Stimulated activated naive CD8-positive, alpha-beta T cell treated with anti-CD3 and anti-CD28 coated beads, Interleukin-15, Interleukin-2, amounts not matched to agents 100 ng/mL and 50 ng/mL, for 24 hours (primary cell): Measurements from ENCODE around the gene FZD4.
"Not testable (repeated sequence)": the region's sequence is repeated elsewhere in the genome, so short reads cannot be mapped to it uniquely, and the experiment has no call there.

Source experiments
- H3K27ac Mint-ChIP-seq: one replicate; pipeline ENCODE4 v1.8.0; 2021; ENCODE audit warnings: mild to moderate bottlenecking, mixed read lengths
- H3K27me3 Mint-ChIP-seq: one replicate; pipeline ENCODE4 v1.8.0; 2021; ENCODE audit warnings: mixed read lengths
- H3K36me3 Mint-ChIP-seq: one replicate; pipeline ENCODE4 v1.8.0; 2021; ENCODE audit warnings: low read depth, mixed read lengths
- H3K4me1 Mint-ChIP-seq: one replicate; pipeline ENCODE4 v1.8.0; 2021; ENCODE audit warnings: low read depth, mixed read lengths
- H3K4me3 Mint-ChIP-seq: one replicate; pipeline ENCODE4 v1.8.0; 2021; ENCODE audit warnings: mild to moderate bottlenecking, mixed read lengths
- H3K9me3 Mint-ChIP-seq: one replicate; pipeline ENCODE4 v1.8.0; 2021; ENCODE audit warnings: mixed read lengths

FZD4 gene

GRCh38 chr11:86950661-86950995, 4.6 kb downstream of the FZD4 start:
- Mint-ChIP-seq H3K4me1 (peaks cover 7% of the 10 kb centered on the region), H3K9me3 (no peaks in the 10 kb centered on the region), H3K27ac (no peak overlapping the region), H3K36me3 (no peaks in the 10 kb centered on the region), H3K27me3 (peaks cover 28% of the 10 kb centered on the region), H3K4me3 (no peak overlapping the region)

GRCh38 chr11:86949995-86950660, 5.1 kb downstream of the FZD4 start:
- H3K36me3 Mint-ChIP-seq: no peaks in the 10 kb centered on the region
- H3K4me1 Mint-ChIP-seq: peaks cover 7% of the 10 kb centered on the region
- H3K4me3 Mint-ChIP-seq: no peak overlapping the region
- peaks cover 27% of the 10 kb centered on the region for H3K27me3 Mint-ChIP-seq
- no peaks in the 10 kb centered on the region for H3K9me3 Mint-ChIP-seq
- H3K27ac Mint-ChIP-seq: no peak overlapping the region

- Mint-ChIP-seq H3K9me3 (no peaks in the 10 kb centered on the region), H3K4me1 (no peaks in the 10 kb centered on the region), H3K4me3 (no peak overlapping the region), H3K27me3 (peaks cover 16% of the 10 kb centered on the region), H3K36me3 (no peaks in the 10 kb centered on the region), H3K27ac (no peak overlapping the region)
Observed at GRCh38 chr11:86948733-86949132, 6.5 kb downstream of the FZD4 start.

GRCh38 chr11:86947541-86947940, 7.7 kb downstream of the FZD4 start:
- H3K27ac Mint-ChIP-seq: no peak overlapping the region

DNA sequence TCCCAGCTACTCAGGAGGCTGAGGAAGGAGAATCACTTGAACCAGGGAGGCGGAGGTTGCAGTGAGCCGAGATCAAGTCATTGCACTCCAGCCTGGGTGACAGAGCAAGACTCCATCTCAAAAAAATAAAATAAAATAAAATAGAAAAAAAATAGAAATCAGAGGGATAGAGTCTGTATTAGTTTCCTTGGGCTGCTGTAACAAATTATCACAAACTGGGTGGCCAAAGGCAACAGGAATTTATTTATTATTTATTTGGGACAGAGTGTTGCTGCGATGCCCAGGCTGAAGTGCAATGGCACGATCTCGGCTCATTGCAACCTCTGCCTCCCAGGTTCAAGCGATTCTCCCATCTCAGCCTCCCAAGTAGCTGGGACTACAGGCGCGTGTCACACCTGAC, 11.7 kb downstream of the FZD4 start:
- H3K36me3 Mint-ChIP-seq, H3K9me3 Mint-ChIP-seq, H3K27me3 Mint-ChIP-seq, H3K4me1 Mint-ChIP-seq, H3K27ac Mint-ChIP-seq, H3K4me3 Mint-ChIP-seq: not testable (repeated sequence)

More at GRCh38 chr11:86947541-86947940, 7.7 kb downstream of the FZD4 start:
- no peak overlapping the region for H3K4me3 Mint-ChIP-seq
- no peaks in the 10 kb centered on the region for H3K36me3 Mint-ChIP-seq
- H3K4me1 Mint-ChIP-seq: no peaks in the 10 kb centered on the region
- no peaks in the 10 kb centered on the region for H3K9me3 Mint-ChIP-seq
- H3K27me3 Mint-ChIP-seq: peaks cover 15% of the 10 kb centered on the region

GRCh38 chr11:86941871-86942599, 13.2 kb downstream of the FZD4 start:
- Mint-ChIP-seq H3K27me3 (peaks cover 7% of the 10 kb centered on the region), H3K27ac (no peak overlapping the region), H3K4me1 (no peaks in the 10 kb centered on the region), H3K9me3 (no peaks in the 10 kb centered on the region), H3K4me3 (no peak overlapping the region), H3K36me3 (no peaks in the 10 kb centered on the region)

DNA sequence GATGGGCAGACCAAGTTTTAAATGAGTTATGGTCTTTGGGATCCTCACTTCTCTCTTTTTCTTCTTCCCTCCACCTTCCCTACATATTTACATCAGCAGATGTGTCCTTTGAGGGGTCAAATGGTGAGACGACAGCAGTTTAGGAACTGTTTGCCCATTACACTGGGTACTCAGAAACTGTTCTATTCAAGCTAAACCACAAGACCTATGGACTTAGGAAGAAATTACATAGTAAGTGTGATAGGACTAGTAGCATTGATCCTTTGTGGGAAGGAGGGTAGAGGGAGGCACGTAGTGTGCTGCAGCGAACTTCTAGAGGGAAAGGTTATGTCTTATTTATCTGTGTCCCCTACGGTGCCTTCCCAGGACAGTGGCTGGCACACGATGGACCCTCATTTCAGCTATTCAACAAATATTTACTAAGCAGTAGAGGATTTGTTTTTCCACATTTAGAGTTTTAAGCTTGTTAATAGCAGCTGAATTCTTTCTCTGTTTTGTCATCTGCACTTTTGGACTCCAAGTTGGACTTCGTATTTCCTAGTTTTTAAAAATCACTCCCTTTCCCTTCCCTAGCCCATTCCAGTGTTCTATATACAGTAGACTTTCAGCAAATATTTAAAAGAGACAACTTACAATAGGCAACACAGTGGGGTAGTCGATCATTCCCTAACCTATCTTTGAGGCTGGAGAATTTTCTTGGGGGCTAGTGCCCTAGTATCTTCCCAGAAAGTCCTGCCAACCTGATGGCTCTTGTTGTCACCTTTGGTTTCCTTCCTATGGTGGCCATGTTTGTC, 13.9 kb downstream of the FZD4 start:
- H3K27me3 Mint-ChIP-seq: peaks cover 7% of the 10 kb centered on the region
- H3K36me3 Mint-ChIP-seq: no peaks in the 10 kb centered on the region
- H3K9me3 Mint-ChIP-seq: no peaks in the 10 kb centered on the region
- no peak overlapping the region for H3K27ac Mint-ChIP-seq
- H3K4me3 Mint-ChIP-seq: no peak overlapping the region
- H3K4me1 Mint-ChIP-seq: no peaks in the 10 kb centered on the region

GRCh38 chr11:86940122-86940777, 14.9 kb downstream of the FZD4 start:
- H3K4me1 Mint-ChIP-seq: no peaks in the 10 kb centered on the region
- H3K36me3 Mint-ChIP-seq: no peaks in the 10 kb centered on the region
- H3K27me3 Mint-ChIP-seq: peaks cover 7% of the 10 kb centered on the region
- H3K4me3 Mint-ChIP-seq: no peak overlapping the region
- H3K27ac Mint-ChIP-seq: no peak overlapping the region
- H3K9me3 Mint-ChIP-seq: no peaks in the 10 kb centered on the region

DNA sequence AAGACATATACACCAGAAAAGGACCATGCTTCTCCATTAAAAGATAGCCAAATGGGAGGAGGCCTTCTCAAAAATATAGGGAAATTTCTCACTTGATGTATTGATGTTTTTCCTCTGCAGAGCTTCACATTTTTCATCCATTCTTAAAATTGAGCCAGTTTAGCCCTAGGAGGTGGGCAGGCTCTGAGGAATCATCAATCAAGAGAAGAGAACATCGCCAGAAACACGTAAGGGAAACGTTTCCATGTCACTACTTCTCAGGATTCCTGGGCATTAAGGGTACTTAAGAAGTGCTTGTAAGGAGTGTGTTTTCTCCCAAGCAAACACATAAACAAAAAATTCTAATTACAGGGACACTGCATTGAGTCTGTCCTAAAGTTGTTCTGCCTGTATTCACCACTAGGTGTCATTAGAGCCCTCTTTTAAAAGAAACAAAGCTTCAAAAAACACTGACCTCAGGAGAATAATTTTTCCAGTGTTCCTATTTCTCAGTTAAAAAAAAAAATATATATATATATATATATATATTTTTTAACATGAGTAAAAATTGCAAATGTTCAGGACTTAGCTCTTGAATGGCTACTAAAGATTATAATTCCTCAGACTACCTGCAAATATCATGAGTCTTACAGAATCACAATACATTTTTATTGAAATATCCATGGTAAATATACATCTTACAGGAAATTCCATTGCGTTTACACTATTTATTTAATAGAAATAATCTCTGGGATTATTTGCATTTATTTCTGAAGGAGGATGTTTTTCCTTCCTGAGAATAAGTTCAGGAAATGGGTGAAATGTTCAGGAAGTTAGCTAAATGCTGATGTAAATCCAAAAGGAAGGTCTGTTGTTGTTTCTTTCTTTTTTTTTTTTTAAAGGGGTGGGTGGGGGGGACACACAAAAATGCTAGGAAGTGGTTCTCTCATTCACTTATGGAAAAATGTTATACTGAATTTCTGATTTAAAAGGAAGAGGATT, 16.0 kb downstream of the FZD4 start:
- H3K4me1 Mint-ChIP-seq: no peaks in the 10 kb centered on the region
- H3K27ac Mint-ChIP-seq: no peak overlapping the region
- H3K36me3 Mint-ChIP-seq: no peaks in the 10 kb centered on the region
- H3K4me3 Mint-ChIP-seq: no peak overlapping the region
- H3K9me3 Mint-ChIP-seq: no peaks in the 10 kb centered on the region
- H3K27me3 Mint-ChIP-seq: peaks cover 7% of the 10 kb centered on the region

DNA sequence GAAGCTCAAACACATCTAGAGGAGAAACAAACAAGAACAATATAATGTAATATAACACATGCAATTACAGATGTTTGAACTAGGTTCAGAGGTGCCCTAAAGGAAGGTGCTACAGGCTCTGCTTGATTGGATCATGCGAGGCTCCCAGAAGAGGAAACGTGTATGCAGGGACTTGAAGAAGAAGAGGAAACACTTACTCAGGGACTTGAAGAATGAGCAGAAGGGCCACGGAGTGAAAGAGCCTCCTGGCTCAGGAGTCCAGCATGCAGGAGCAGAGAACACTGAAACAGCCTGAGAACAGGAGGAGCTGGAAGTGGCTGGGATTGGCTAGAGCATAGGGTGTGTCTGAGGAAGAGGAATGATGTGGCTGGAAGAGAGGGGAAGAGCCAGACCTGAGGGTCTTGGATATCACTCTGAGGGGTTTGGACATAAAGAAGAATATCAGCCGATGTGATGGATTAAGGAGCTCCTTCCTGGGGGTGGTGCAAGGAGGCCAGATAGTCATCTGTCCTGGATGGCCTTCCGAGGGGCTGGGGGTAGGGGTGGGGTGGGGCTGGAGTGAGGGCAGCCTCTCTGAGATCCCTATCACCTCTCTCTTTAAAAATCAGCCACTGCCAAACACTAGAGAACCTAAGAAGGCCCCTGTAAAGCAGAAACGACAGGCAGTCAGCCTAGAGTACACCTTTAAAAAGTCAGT, 16.8 kb downstream of the FZD4 start:
- Mint-ChIP-seq H3K27ac (no peak overlapping the region), H3K36me3 (no peaks in the 10 kb centered on the region), H3K4me3 (no peak overlapping the region), H3K27me3 (peaks cover 7% of the 10 kb centered on the region), H3K9me3 (no peaks in the 10 kb centered on the region), H3K4me1 (no peaks in the 10 kb centered on the region)

DNA sequence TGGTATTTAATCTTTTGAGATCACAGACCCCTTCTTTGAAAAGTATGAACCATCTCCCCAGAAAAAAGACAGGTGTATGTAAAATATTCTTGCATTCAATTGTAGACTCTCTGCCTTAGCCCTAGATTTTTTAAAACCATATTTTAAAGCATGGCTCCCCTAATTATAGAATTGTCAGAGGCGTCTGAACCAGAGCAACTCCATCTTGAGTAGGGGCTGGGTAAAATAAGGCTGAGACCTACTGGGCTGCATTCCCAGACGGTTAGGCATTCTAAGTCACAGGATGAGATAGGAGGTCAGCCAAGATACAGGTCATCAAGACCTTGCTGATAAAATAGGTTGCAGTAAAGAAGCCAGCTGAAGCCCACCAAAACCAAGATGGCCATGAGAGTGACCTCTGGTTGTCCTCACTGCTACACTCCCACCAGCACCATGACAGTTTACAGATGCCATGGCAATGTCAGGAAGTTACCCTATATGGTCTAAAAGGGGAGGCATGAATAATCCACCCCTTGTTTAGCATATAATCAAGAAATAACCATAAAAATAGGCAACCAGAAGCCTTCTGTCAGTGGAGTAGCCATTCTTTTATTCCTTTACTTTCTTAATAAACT, 17.9 kb downstream of the FZD4 start:
- not testable (repeated sequence) for H3K36me3 Mint-ChIP-seq, H3K27me3 Mint-ChIP-seq, H3K4me3 Mint-ChIP-seq, H3K27ac Mint-ChIP-seq, H3K9me3 Mint-ChIP-seq, H3K4me1 Mint-ChIP-seq

DNA sequence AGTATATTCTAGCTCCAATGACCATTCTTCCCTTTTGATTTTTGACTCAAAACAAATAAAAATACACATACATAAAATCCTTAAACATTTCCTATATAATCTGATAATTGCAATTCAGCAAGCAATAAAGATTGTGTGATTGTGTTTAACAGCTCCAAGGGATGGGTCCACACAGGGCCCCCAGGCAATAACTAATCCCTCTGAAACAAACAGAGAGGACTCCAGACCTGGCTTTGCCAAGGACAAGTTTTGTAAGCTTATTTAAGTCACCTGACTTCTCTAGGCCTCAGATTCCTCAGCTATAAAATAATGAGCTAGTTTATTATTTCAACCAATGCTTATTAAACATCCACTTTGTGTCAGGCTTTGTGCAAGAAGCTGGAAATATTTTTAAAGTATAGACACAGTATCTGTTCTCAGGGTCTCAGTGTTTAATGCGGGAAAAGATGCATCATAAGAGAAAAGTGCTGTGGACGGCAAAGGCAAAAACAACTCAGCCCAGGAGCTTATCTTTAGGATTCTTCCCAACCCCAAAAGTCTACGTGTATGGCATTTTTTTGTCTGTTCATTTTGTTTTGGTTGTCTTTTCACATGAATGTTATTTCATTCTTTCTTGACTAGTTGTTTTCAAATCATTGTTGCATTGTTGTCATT, 20.1 kb downstream of the FZD4 start:
- Mint-ChIP-seq H3K4me3 (no peak overlapping the region), H3K36me3 (no peaks in the 10 kb centered on the region), H3K9me3 (no peaks in the 10 kb centered on the region), H3K4me1 (no peaks in the 10 kb centered on the region), H3K27me3 (peaks cover 7% of the 10 kb centered on the region), H3K27ac (no peak overlapping the region)

GRCh38 chr11:86934582-86934900, 20.7 kb downstream of the FZD4 start:
- Mint-ChIP-seq H3K4me3 (no peak overlapping the region), H3K36me3 (no peaks in the 10 kb centered on the region), H3K27me3 (peaks cover 7% of the 10 kb centered on the region), H3K27ac (no peak overlapping the region), H3K4me1 (no peaks in the 10 kb centered on the region), H3K9me3 (no peaks in the 10 kb centered on the region)
